GM12801 (cell line): ENCODE results near the gene CSNK1A1.

Source experiments
- CTCF ChIP-seq: IDR thresholded peaks from one replicate; pipeline ENCODE4 v1.5.1; 2011; ENCODE audit warnings: control low read depth; ENCODE audit not compliant: insufficient read length; ENCODE audit errors: extremely low read depth

The CSNK1A1 gene

GRCh38 chr5:149550268-149550583 lies 1.0 kb downstream of the CSNK1A1 start:
- TF ChIP-seq CTCF = no peak

DNA sequence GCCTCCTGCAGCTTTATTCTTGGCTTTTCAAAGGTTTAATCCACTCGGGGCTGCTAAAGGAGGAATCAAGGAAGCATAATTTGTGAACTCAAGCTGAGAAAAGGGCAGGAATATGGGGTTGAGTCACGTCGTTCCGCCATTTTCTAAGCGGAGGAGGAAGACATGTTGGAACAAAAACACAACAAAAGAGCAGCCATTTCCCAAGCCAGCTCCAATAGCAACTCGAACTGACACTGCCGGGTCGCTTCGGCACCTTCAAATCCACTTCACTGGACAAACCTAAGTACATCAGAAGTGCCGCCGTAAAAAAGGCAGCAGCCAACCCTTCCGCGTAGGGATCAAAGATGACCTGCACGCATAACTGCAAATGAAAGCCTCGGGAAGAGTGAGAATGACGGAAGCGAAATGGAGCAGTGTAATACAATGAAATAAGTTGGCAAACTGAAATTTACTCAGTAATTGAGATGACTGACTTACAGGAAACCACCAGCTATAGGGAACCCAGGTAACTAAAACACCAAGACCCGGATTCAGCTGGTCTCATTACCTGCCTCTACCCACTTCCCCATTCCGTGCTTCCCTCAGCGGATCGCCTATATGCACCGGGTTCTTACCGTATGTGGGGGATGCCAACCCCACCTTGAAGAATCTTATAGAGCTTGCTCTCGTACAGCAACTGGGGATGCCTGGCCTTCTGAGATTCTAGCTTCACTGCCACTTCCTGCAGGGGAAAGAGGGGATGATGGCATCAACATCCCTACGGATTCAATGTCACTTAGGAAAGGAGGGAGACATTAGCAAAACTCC lies 1.6 kb downstream of the CSNK1A1 start:
- TF ChIP-seq CTCF = no peak

- no peak for TF ChIP-seq CTCF
Observed at GRCh38 chr5:149546974-149547373, 4.3 kb downstream of the CSNK1A1 start.

DNA sequence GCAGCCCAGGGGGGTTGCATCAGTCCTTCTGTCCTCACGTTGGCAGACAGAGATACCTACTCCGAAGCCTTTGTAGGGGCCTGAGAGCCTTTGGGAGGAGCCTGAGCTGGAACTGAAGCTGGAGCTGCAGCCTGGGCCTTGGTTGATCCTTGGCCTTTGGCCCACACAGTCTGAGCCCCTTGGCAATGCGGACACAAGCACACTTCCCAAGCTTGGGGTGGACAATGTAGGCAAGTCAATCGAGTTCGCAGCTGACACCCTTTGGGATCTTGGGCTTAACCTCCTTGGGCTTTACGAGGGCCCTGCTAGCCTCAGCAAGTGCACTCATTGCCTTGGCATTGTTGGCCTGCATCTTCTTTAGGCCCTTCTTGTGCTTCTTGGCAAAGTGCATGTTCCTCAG lies 5.9 kb downstream of the CSNK1A1 start:
- TF ChIP-seq CTCF = no peak

DNA sequence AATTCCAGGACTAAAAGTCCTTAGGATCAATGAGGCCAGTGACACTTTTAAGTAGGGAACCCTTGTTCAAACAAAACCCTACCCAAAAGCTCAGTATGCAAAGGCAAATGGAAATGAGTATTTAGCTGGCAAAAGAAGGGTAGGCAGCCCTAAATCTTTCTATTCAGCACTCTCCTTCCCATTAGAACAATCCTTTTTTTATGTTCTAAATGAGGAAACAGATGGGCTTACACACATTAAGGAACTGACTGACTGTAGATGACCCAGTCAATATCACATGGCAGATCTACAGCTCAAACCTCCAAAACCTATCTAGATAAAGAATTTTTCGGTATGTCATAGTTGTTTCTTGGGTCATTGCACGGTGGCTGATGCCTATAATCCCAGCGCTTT lies 7.2 kb downstream of the CSNK1A1 start:
- TF ChIP-seq CTCF = no peak

GRCh38 chr5:149543361-149544027 lies 7.7 kb downstream of the CSNK1A1 start:
- no peak for TF ChIP-seq CTCF

GRCh38 chr5:149541893-149542292 lies 9.3 kb downstream of the CSNK1A1 start:
- no peak for TF ChIP-seq CTCF
